ENCODE results near the gene TSHZ2.

TSHZ2 gene

GRCh38 chr20:52941808-52942207 is 30.4 kb upstream of the TSHZ2 start:
- Histone ChIP-seq H3K9ac (ENCODE audit: low read depth, low read length) (no peak overlapping the region), H3K27me3 (ENCODE audit: insufficient read depth, low read length) (no peaks in the 10 kb centered on the region), H3K36me3 (ENCODE audit: insufficient read depth, low read depth, low read length) (no peaks in the 10 kb centered on the region), H3K9me3 (ENCODE audit: insufficient read depth, low read depth, low read length) (no peaks in the 10 kb centered on the region), H3K27ac (ENCODE audit: low read length) (no peak overlapping the region), H3K4me3 (ENCODE audit: low read length) (no peak overlapping the region), H3K4me1 (ENCODE audit: insufficient read depth, low read length) (no peaks in the 10 kb centered on the region)

GRCh38 chr20:52943185-52943841 is 28.8 kb upstream of the TSHZ2 start:
- H3K27ac ChIP-seq (ENCODE audit: low read length), result no peak overlapping the region
- H3K9me3 ChIP-seq (ENCODE audit: insufficient read depth, low read depth, low read length), result no peaks in the 10 kb centered on the region
- no peaks in the 10 kb centered on the region for H3K4me1 ChIP-seq (ENCODE audit: insufficient read depth, low read length)
- no peak overlapping the region for H3K9ac ChIP-seq (ENCODE audit: low read depth, low read length)
- H3K4me3 ChIP-seq (ENCODE audit: low read length), result no peak overlapping the region
- no peaks in the 10 kb centered on the region for H3K27me3 ChIP-seq (ENCODE audit: insufficient read depth, low read length)
- no peaks in the 10 kb centered on the region for H3K36me3 ChIP-seq (ENCODE audit: insufficient read depth, low read depth, low read length)

- Histone ChIP-seq H3K27ac (ENCODE audit: low read length) (no peak overlapping the region), H3K9ac (ENCODE audit: low read depth, low read length) (no peak overlapping the region), H3K4me1 (ENCODE audit: insufficient read depth, low read length) (no peaks in the 10 kb centered on the region), H3K9me3 (ENCODE audit: insufficient read depth, low read depth, low read length) (no peaks in the 10 kb centered on the region), H3K36me3 (ENCODE audit: insufficient read depth, low read depth, low read length) (no peaks in the 10 kb centered on the region), H3K4me3 (ENCODE audit: low read length) (no peak overlapping the region), H3K27me3 (ENCODE audit: insufficient read depth, low read length) (no peaks in the 10 kb centered on the region)
Measured at GRCh38 chr20:52945268-52945667, 26.9 kb upstream of the TSHZ2 start.

GRCh38 chr20:52945862-52946522 is 26.2 kb upstream of the TSHZ2 start:
- no peaks in the 10 kb centered on the region for H3K4me1 ChIP-seq (ENCODE audit: insufficient read depth, low read length)
- H3K9me3 ChIP-seq (ENCODE audit: insufficient read depth, low read depth, low read length), result no peaks in the 10 kb centered on the region
- H3K27ac ChIP-seq (ENCODE audit: low read length), result no peak overlapping the region
- no peaks in the 10 kb centered on the region for H3K36me3 ChIP-seq (ENCODE audit: insufficient read depth, low read depth, low read length)
- no peaks in the 10 kb centered on the region for H3K27me3 ChIP-seq (ENCODE audit: insufficient read depth, low read length)
- H3K9ac ChIP-seq (ENCODE audit: low read depth, low read length), result no peak overlapping the region
- no peak overlapping the region for H3K4me3 ChIP-seq (ENCODE audit: low read length)

- H3K9me3 ChIP-seq (ENCODE audit: insufficient read depth, low read depth, low read length), result no peaks in the 10 kb centered on the region
- H3K4me1 ChIP-seq (ENCODE audit: insufficient read depth, low read length), result no peaks in the 10 kb centered on the region
- H3K9ac ChIP-seq (ENCODE audit: low read depth, low read length), result no peak overlapping the region
- H3K27ac ChIP-seq (ENCODE audit: low read length), result no peak overlapping the region
- H3K36me3 ChIP-seq (ENCODE audit: insufficient read depth, low read depth, low read length), result no peaks in the 10 kb centered on the region
- no peak overlapping the region for H3K4me3 ChIP-seq (ENCODE audit: low read length)
- H3K27me3 ChIP-seq (ENCODE audit: insufficient read depth, low read length), result no peaks in the 10 kb centered on the region
Measured at GRCh38 chr20:52948491-52948890, 23.7 kb upstream of the TSHZ2 start.

- Histone ChIP-seq H3K27me3 (ENCODE audit: insufficient read depth, low read length) (no peaks in the 10 kb centered on the region), H3K9ac (ENCODE audit: low read depth, low read length) (no peak overlapping the region), H3K36me3 (ENCODE audit: insufficient read depth, low read depth, low read length) (no peaks in the 10 kb centered on the region), H3K4me1 (ENCODE audit: insufficient read depth, low read length) (no peaks in the 10 kb centered on the region), H3K4me3 (ENCODE audit: low read length) (no peak overlapping the region), H3K9me3 (ENCODE audit: insufficient read depth, low read depth, low read length) (no peaks in the 10 kb centered on the region), H3K27ac (ENCODE audit: low read length) (no peak overlapping the region)
Measured at GRCh38 chr20:52953020-52953419, 19.1 kb upstream of the TSHZ2 start.

DNA sequence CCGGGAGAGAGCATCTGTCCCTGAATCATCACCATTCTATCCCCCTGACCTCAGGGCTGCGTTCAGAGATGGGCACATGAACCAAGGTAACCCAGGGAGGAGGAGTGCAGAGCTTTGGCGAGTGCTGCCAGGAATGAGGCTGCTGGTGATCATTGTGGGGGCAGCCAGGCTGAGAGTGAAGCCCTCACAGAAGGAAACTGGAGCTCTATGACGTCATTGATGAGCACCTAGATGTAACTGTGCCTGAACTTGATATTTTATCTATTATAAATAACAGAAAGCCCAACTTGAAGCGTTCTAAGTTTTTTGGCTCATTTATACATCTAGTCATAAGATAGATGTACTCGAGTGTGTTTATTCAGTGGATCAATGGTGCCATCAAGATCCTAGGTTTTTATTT is 17.3 kb upstream of the TSHZ2 start:
- Histone ChIP-seq H3K9me3 (ENCODE audit: insufficient read depth, low read depth, low read length) (no peaks in the 10 kb centered on the region), H3K4me3 (ENCODE audit: low read length) (no peak overlapping the region), H3K27me3 (ENCODE audit: insufficient read depth, low read length) (no peaks in the 10 kb centered on the region), H3K4me1 (ENCODE audit: insufficient read depth, low read length) (no peaks in the 10 kb centered on the region), H3K27ac (ENCODE audit: low read length) (no peak overlapping the region), H3K36me3 (ENCODE audit: insufficient read depth, low read depth, low read length) (no peaks in the 10 kb centered on the region), H3K9ac (ENCODE audit: low read depth, low read length) (no peak overlapping the region)

- no peaks in the 10 kb centered on the region for H3K36me3 ChIP-seq (ENCODE audit: insufficient read depth, low read depth, low read length)
- H3K27me3 ChIP-seq (ENCODE audit: insufficient read depth, low read length), result no peaks in the 10 kb centered on the region
- no peaks in the 10 kb centered on the region for H3K4me1 ChIP-seq (ENCODE audit: insufficient read depth, low read length)
- H3K4me3 ChIP-seq (ENCODE audit: low read length), result no peak overlapping the region
- H3K9ac ChIP-seq (ENCODE audit: low read depth, low read length), result no peak overlapping the region
- no peaks in the 10 kb centered on the region for H3K9me3 ChIP-seq (ENCODE audit: insufficient read depth, low read depth, low read length)
- H3K27ac ChIP-seq (ENCODE audit: low read length), result no peak overlapping the region
Measured at GRCh38 chr20:52958211-52958610, 13.9 kb upstream of the TSHZ2 start.

DNA sequence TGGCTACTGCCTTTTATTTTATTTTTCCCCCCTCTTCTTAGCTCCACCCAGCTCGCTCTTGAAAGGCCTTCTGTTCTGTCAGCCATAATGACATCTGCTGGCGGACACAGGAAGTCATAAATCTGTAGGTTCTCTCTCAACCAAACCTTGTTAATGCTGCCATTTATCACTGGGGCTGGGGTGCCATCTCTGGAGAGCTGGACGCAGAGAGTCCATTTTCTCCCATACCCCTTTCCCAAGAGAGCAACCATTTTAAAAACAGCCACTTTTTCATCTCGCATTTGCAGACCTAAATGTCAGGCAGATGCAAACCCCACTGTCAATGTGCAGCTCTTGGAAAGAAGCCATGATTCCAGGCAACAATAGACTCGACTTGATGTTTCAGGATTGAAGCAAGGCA is 13.0 kb upstream of the TSHZ2 start:
- no peak overlapping the region for H3K27ac ChIP-seq (ENCODE audit: low read length)
- no peaks in the 10 kb centered on the region for H3K27me3 ChIP-seq (ENCODE audit: insufficient read depth, low read length)
- H3K36me3 ChIP-seq (ENCODE audit: insufficient read depth, low read depth, low read length), result no peaks in the 10 kb centered on the region
- H3K9me3 ChIP-seq (ENCODE audit: insufficient read depth, low read depth, low read length), result no peaks in the 10 kb centered on the region
- H3K4me1 ChIP-seq (ENCODE audit: insufficient read depth, low read length), result no peaks in the 10 kb centered on the region
- no peak overlapping the region for H3K9ac ChIP-seq (ENCODE audit: low read depth, low read length)
- no peak overlapping the region for H3K4me3 ChIP-seq (ENCODE audit: low read length)

DNA sequence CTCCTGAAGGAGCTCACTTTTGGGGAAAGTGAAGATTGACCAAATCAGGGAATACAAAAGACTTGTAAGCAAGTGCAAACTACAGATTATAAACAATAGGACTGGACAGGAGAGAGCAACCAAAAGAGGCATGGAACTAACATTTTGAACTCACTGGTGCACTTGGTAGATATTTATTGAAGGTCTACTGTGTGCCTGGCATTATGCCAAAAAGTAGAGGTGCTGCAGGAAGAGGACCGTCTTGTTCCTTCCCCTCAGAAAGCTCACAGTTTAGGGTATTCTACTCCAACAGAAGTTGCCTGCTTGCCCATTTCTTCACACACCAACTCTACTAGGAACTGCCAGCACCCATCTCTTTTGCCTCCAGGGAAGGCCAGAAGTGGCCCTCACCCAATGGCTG is 10.0 kb upstream of the TSHZ2 start:
- no peaks in the 10 kb centered on the region for H3K4me1 ChIP-seq (ENCODE audit: insufficient read depth, low read length)
- no peak overlapping the region for H3K9ac ChIP-seq (ENCODE audit: low read depth, low read length)
- H3K27me3 ChIP-seq (ENCODE audit: insufficient read depth, low read length), result no peaks in the 10 kb centered on the region

DNA sequence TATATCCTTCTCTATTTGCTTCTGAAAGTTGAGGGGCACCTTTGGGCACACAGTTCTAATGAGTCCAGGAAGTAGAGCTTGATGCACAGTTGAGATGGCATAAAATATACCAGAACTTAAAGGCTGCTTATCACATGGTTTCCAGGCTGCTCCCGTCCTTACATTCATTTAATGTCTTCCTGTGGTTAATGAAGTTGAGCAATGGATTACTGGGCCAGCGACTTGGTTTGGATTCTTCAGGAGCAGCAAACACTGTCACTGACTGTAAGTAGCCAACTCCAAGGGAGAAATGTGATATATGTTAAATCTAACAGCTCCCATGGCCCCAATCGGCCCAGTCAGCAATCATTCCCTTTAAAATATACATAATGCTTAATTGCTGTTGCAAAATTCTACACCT is 9.0 kb upstream of the TSHZ2 start:
- no peaks in the 10 kb centered on the region for H3K27me3 ChIP-seq (ENCODE audit: insufficient read depth, low read length)
- H3K9ac ChIP-seq (ENCODE audit: low read depth, low read length), result no peak overlapping the region
- no peaks in the 10 kb centered on the region for H3K36me3 ChIP-seq (ENCODE audit: insufficient read depth, low read depth, low read length)
- H3K4me1 ChIP-seq (ENCODE audit: insufficient read depth, low read length), result no peaks in the 10 kb centered on the region
- no peaks in the 10 kb centered on the region for H3K9me3 ChIP-seq (ENCODE audit: insufficient read depth, low read depth, low read length)
- H3K4me3 ChIP-seq (ENCODE audit: low read length), result no peak overlapping the region
- H3K27ac ChIP-seq (ENCODE audit: low read length), result no peak overlapping the region

More for the DNA sequence above, 10.0 kb upstream of the TSHZ2 start:
- no peaks in the 10 kb centered on the region for H3K36me3 ChIP-seq (ENCODE audit: insufficient read depth, low read depth, low read length)
- H3K9me3 ChIP-seq (ENCODE audit: insufficient read depth, low read depth, low read length), result no peaks in the 10 kb centered on the region
- H3K27ac ChIP-seq (ENCODE audit: low read length), result no peak overlapping the region
- no peak overlapping the region for H3K4me3 ChIP-seq (ENCODE audit: low read length)

DNA sequence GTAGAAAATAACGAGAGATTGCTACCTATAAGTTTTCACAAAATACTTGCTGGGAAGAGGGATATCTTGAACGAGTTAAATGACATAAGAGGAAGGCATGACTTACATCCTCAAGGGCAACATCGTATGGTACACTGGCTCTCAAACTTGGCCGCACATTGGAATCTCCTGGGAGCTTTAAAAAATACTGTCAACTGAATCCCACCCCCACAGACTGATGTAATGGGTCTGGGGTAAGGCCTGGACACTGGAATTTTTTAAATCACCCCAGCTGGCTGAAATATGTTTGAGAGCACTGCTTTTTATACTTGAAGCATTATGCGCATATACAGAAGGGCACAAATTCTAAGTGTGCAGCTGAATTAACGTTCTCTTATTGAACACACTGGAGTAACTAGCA is 8.0 kb upstream of the TSHZ2 start:
- Histone ChIP-seq H3K4me3 (ENCODE audit: low read length) (no peak overlapping the region), H3K27me3 (ENCODE audit: insufficient read depth, low read length) (no peaks in the 10 kb centered on the region), H3K27ac (ENCODE audit: low read length) (no peak overlapping the region), H3K9me3 (ENCODE audit: insufficient read depth, low read depth, low read length) (no peaks in the 10 kb centered on the region), H3K9ac (ENCODE audit: low read depth, low read length) (no peak overlapping the region), H3K36me3 (ENCODE audit: insufficient read depth, low read depth, low read length) (no peaks in the 10 kb centered on the region), H3K4me1 (ENCODE audit: insufficient read depth, low read length) (no peaks in the 10 kb centered on the region)

Measured in iPS-20b (cell line).